Heart left ventricle (tissue), 16 donors: ENCODE results near the gene FAM240B. TPM values are rescaled to one million over a fixed set of nuclear protein-coding genes. Genes with fewer than 3 reads are reported as not detected.

Experiments
- ATAC-seq, 4 donors: fragments of 200-7000 bp; cut with Tn5 transposase; one replicate each; pipeline ENCODE4 v1.9.1; 2020 to 2022; ENCODE audit warnings: moderate library complexity in 4 of 4, mild to moderate bottlenecking in 3 of 4, moderate number of reproducible peaks in 1 of 4
- DNase-seq, 5 donors: peaks; one replicate each; pipeline ENCODE4 v3.0.0-alpha.2; 2020
- H3K27ac ChIP-seq, 12 donors: fragments of 200-600 bp; sonication (generic) in 4 of 12; one replicate each; pipeline versions ENCODE4 v1.5.0 to v1.8.0; 2016 to 2022; ENCODE audit warnings: mild to moderate bottlenecking in 2 of 12
- H3K27me3 ChIP-seq, 9 donors: fragments of 200-600 bp; sonication (generic) in 2 of 9; one replicate each; pipeline versions ENCODE4 v1.5.1 to v1.8.0; 2016 to 2022; ENCODE audit warnings: mild to moderate bottlenecking in 3 of 9
- H3K36me3 ChIP-seq, 9 donors: fragments of 200-600 bp; sonication (generic) in 2 of 9; one replicate each; pipeline versions ENCODE4 v1.5.0 to v1.8.0; 2018 to 2022; ENCODE audit warnings: mild to moderate bottlenecking in 2 of 9
- H3K4me1 ChIP-seq, 12 donors: fragments of 200-600 bp; sonication (generic) in 4 of 12; one replicate each; pipeline versions ENCODE4 v1.5.0 to v1.8.0; 2016 to 2022; ENCODE audit warnings: mild to moderate bottlenecking in 3 of 12
- H3K4me3 ChIP-seq, 12 donors: fragments of 200-600 bp; sonication (generic) in 4 of 12; one replicate each; pipeline versions ENCODE4 v1.5.0 to v1.8.0; 2017 to 2022; ENCODE audit warnings: mild to moderate bottlenecking in 9 of 12, moderate library complexity in 4 of 12
- H3K9me3 ChIP-seq, 12 donors: fragments of 200-600 bp; sonication (generic) in 4 of 12; one replicate each; pipeline versions ENCODE4 v1.5.0 to v1.8.0; 2016 to 2022; ENCODE audit warnings: mild to moderate bottlenecking in 1 of 12
- POLR2A ChIP-seq, 2 donors: fragments of 450-650 bp; IDR thresholded peaks; one replicate each; pipeline ENCODE4 v1.6.1; 2017; ENCODE audit warnings: antibody characterized with exemption in 2 of 2, mild to moderate bottlenecking in 2 of 2, moderate library complexity in 2 of 2
- WGBS, 4 donors: extraction: QIAGEN DNeasy Blood & Tissue Kit in 2 of 4; methylation state at CpG; one replicate each; pipeline versions ENCODE4 v1.1.5 to v1.1.7; 2013 to 2018; 5-methylcytosine and 5-hydroxymethylcytosine counted together
- intact Hi-C, 10 donors: fragments of 100-400 bp; cut with DNase I; formaldehyde crosslinking; loops; one replicate each; pipeline versions ENCODE4 v1.11.1 to v1.14.2; 2022
- polyA plus RNA-seq, 2 donors: library from polyadenylated mRNA; stranded (reverse); fragments of 200-250 nt; gene quantifications; one replicate each; pipeline ENCODE4 v1.2.3, GENCODE V29; 2013
- total RNA-seq, 9 donors: library from RNA; depleted of rRNA in 2 of 9; stranded (reverse); fragments of >200 nt in 2 of 9; fragmentation: NEBNext Ultra II Directional in 3 of 9; extraction: Animal tissue kit (Norgen Biotek cat#: 25700) in 3 of 9; gene quantifications; one replicate each; pipeline versions ENCODE4 v1.1.0 to v1.2.4, GENCODE V29; 2016 to 2023
- TF ChIP-seq, protein P1 (sequence below), 12 donors: fragments of 200-600 bp; sonication (generic) in 4 of 12; IDR thresholded peaks; one replicate each; pipeline versions ENCODE4 v1.5.0 to v1.8.0; 2018 to 2022; ENCODE audit warnings: antibody characterized with exemption in 12 of 12, mild to moderate bottlenecking in 5 of 12
- donor health status: ischemic (EF 13 %, LVEDD 7.1; RV severe dilation, severe dysfunction).
- donor health status: healthy with polysubstance abuse.
- donor health status: DM: no; HTN: yes; CAD: no.
- donor health status: DM: no; HTN: no; CAD: no.
- donor health status: ischemic (EF 25% LVEDD 6.9; RV normal size, moderate dysfunction).
- donor health status: ischemic (EF 25% LVEDD 5.7; RV mildly dilated, moderate dysfunction).
- donor health status: healthy.
- donor health status: DM: yes; HTN: yes; CAD: no.
- donor health status: ischemic (EF 35%, LVEDD 5.7; RV mildly dilated, moderate dysfunction).
- donor health status: nonischemic (EF 11% LVEDD 7.7; RV severe dilation, severe dysfunction).
- donor health status: DM: yes; HTN: yes; CAD: no.
- donor health status: PGD.
- donor health status: ischemic (EF 29% LVEDD 5.4; RV normal size, mild dysfunction).
- donor health status: nonischemic (EF 23%, LVEDD 6.1; RV moderate dilation, normal function).

Gene FAM240B
- total and polyA plus RNA-seq, 11 donors: not detected

DNA sequence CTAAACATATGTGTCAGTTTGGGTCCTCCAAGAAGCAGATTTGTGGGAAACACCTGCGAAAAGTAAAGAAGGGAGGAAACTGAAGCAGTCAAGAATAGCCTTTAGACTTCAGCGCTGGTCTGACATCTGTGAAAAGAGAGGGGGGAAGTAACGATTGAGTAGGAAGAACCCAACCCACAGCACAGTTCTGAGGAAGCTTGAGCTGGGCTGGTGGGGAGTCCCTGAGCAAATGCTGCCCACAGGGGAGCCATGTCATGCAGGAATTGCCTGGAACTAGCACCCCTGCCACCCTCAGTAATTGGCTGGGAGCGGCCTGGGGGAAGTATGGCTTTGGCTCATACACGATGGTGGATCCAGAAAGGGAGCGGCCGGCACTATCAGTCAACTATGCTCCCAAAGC lies 20.6 kb downstream of the FAM240B start:
- Histone ChIP-seq H3K27me3 (no peaks in the 10 kb centered on the region), H3K36me3 (no peaks in the 10 kb centered on the region), H3K4me3 (no peak overlapping the region), H3K4me1 (no peaks in the 10 kb centered on the region), H3K9me3 (no peaks in the 10 kb centered on the region), H3K27ac (no peak overlapping the region)
- ATAC-seq (no peak), DNase-seq (no peak)
- TF ChIP-seq, protein P1, sequence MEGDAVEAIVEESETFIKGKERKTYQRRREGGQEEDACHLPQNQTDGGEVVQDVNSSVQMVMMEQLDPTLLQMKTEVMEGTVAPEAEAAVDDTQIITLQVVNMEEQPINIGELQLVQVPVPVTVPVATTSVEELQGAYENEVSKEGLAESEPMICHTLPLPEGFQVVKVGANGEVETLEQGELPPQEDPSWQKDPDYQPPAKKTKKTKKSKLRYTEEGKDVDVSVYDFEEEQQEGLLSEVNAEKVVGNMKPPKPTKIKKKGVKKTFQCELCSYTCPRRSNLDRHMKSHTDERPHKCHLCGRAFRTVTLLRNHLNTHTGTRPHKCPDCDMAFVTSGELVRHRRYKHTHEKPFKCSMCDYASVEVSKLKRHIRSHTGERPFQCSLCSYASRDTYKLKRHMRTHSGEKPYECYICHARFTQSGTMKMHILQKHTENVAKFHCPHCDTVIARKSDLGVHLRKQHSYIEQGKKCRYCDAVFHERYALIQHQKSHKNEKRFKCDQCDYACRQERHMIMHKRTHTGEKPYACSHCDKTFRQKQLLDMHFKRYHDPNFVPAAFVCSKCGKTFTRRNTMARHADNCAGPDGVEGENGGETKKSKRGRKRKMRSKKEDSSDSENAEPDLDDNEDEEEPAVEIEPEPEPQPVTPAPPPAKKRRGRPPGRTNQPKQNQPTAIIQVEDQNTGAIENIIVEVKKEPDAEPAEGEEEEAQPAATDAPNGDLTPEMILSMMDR (IDR thresholded peaks at IDR 0.05): no peak
- no peak for TF ChIP-seq POLR2A (IDR thresholded peaks at IDR 0.05)
- intact Hi-C loops: loop anchor here in 2 of 10 donors (5.0 to 10.0 kb wide), 3 partner anchors 38 to 58 kb away; no protein-coding TSS in a partner anchor
- 73 to 82% (median 80%) methylated on average over 7 of the region's 7 CpGs for WGBS, 4 donors

DNA sequence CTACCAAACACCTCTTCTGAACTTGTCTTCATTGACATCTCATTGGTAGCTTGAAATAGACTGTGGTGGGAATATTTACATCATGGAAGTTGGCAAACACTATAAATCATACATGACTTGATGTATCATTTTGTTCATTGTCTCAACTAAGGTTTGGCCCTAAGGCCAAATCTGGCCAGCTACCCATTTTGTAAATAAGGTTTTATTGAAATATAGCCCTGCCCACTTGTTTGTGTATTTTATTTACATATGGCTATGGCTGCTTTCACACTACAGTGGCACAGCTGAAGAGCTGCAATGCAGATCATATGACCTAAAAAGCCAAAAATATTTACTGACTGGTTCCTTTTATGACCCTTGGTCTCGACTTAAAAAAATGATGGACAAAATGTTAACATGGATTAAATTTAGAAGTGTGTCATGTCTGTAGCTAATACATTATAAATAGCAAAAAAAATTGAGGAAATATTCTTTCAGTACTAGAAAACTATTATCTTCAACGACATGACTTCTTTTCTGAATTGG lies 22.1 kb downstream of the FAM240B start:
- DNase-seq (no peak), ATAC-seq (no peak)
- no peak overlapping the region for H3K27ac ChIP-seq
- WGBS, 4 donors: 57 to 69% (median 60%) methylated on average over 2 of the region's 2 CpGs
- H3K36me3 ChIP-seq: no peaks in the 10 kb centered on the region
- H3K4me3 ChIP-seq: no peak overlapping the region
- intact Hi-C loops: loop anchor here in 2 of 10 donors (5.0 to 10.0 kb wide), 3 partner anchors 39 to 59 kb away; no protein-coding TSS in a partner anchor
- no peaks in the 10 kb centered on the region for H3K27me3 ChIP-seq
- no peak for TF ChIP-seq POLR2A (IDR thresholded peaks at IDR 0.05)
- TF ChIP-seq, protein P1 (IDR thresholded peaks at IDR 0.05): no peak
- no peaks in the 10 kb centered on the region for H3K4me1 ChIP-seq
- H3K9me3 ChIP-seq: no peaks in the 10 kb centered on the region

DNA sequence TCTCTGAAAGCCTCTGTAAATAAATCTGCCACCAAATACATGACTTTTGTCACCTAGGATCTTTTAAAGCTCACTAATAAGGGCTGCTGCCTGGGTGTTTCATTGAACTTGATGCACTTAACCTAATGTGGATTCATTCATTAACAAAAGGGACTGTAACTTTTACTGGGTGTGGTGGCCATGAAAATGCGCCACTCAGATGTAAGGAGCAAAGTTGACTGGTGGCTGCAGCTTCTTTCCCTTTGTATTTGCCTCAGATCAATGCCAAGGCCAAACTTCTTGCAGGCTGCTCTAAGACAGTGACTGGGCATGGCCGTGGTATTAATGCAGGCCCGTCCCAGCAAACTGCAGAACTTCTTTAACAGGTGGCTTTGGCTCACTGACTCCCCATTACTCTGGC lies 22.9 kb downstream of the FAM240B start:
- Histone ChIP-seq H3K36me3 (no peaks in the 10 kb centered on the region), H3K4me3 (no peak overlapping the region), H3K27me3 (no peaks in the 10 kb centered on the region), H3K4me1 (no peaks in the 10 kb centered on the region), H3K27ac (no peak overlapping the region), H3K9me3 (no peaks in the 10 kb centered on the region)
- intact Hi-C loops: loop anchor here in 2 of 10 donors (5.0 to 10.0 kb wide), 3 partner anchors 40 to 60 kb away; no protein-coding TSS in a partner anchor
- WGBS, 4 donors: 85 to 93% (median 92%) methylated on average over 3 of the region's 3 CpGs
- ATAC-seq (no peak), DNase-seq (no peak)
- TF ChIP-seq, protein P1 (IDR thresholded peaks at IDR 0.05): no peak
- TF ChIP-seq POLR2A (IDR thresholded peaks at IDR 0.05): no peak

DNA sequence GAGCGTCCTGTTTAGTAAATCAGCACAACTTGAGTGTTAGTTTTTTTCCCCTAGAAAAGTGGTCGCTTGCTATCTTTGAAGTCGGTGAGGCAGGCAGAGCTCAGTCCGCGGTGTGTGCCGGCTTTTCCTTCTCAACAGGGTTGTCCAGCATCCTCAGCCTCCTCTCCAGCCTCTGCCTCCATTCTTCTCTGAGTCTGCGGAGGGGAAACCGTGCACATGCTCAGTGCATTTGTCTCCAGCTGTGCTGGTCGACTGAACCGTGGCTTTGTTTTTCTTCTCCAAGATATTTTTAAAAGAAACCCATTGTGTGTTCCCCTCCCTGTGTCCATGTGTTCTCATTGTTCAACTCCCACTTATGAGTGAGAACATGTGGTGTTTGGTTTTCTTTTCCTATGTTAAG lies 25.3 kb downstream of the FAM240B start:
- Histone ChIP-seq H3K27ac (no peak overlapping the region), H3K9me3 (no peaks in the 10 kb centered on the region), H3K4me3 (no peak overlapping the region), H3K36me3 (no peaks in the 10 kb centered on the region), H3K4me1 (no peaks in the 10 kb centered on the region), H3K27me3 (no peaks in the 10 kb centered on the region)
- ATAC-seq (no peak), DNase-seq (no peak)
- 72 to 84% (median 75%) methylated on average over 10 of the region's 10 CpGs for WGBS, 4 donors
- TF ChIP-seq, protein P1 (IDR thresholded peaks at IDR 0.05): no peak
- no peak for TF ChIP-seq POLR2A (IDR thresholded peaks at IDR 0.05)
- intact Hi-C loops: loop anchor here in 2 of 10 donors (5.0 to 10.0 kb wide), 3 partner anchors 43 to 63 kb away; no protein-coding TSS in a partner anchor
